GM18870 (cell line): ENCODE measurements around the gene PARP8.

Experiments
- ATAC-seq: cut with Tn5 transposase; IDR thresholded peaks from one replicate; pipeline ENCODE4 v1.9.1; 2021; ENCODE audit warnings: moderate library complexity; ENCODE audit not compliant: unreplicated experiment

PARP8 gene

DNA sequence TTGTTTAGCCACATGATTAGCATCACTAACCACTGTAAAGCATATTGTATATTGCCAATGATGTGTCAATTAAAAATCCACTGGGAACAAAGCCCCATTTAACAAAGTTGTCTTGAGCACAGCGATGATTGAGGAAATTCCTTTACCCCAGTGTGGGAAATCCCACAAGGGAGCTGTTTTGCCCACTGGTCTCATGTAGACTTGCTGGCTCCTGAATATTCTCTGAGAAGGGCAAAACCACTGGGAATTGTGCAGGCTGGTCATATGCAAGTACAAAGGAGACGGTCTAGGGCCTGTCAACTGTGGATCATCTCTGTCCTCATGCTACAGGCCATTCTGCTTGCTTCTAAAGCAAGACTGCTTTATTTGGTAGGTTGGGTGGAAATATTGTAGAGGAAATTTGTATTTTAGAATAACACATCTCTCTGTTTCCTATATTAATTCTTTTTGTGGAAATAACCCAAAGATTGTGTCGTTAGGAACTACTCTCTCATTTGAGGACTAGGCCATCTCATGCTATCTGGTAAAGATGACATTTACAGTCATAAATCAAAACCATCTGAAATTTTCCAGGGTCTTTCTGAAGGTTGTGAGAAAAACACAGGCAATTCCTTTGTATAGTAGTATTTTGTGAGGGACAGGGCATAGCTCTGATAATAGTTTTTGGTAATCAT lies 60.2 kb downstream of the PARP8 start:
- ATAC-seq = peak; percentile 28

DNA sequence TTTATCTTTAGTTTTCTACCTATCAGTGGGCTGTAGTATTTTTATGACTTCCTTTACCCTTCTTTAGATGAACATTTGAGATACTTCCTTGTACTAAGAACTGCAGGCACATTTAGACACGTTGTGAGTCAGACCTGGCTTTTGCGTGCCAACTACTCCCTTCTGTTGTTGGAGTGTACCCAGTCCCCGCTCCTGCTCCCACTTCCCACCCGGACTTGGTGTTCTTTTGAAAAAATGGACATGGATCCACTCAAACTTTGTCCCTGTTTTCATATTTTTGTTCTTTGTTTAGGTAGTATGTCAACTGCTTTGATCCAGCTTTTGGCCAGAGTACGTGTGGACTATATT lies 60.7 kb downstream of the PARP8 start:
- peak; percentile 63 for ATAC-seq

DNA sequence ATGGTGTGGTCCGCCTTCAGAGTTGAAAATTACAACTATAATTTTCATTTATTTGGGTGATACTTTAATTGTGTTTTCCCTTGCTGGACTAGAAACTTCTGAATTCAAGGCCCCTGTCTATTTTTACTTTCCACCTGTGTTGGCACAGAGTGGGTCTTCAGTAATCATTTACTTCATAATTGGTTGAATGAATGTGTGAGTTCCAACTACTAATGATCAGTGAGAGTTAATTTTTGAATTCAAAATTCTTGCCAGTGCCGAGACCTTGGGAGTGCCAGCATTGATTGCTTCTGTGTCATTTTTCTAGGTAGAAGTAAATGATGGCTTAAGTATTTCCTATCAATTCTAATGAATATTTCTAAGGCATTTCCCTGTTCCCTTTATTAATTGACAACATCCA lies 61.4 kb downstream of the PARP8 start:
- ATAC-seq = no peak

DNA sequence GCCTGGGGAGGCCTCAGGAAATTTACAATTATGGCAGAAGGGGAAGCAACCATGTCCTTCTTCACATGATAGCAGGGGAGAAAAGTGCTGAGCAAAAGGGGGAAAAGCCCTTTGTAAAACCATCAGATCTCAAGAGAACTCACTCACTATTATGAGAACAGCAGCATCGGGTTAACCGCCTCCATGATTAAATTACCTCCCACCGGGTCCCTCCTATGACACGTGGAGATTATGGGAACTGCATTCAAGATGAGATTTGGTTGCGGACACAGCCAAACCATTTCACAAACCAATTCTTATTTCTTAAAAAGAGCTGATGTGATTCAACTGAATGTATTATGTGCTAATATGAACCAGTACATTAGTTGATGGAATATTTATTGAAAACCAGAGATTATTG lies 63.9 kb downstream of the PARP8 start:
- no peak for ATAC-seq

DNA sequence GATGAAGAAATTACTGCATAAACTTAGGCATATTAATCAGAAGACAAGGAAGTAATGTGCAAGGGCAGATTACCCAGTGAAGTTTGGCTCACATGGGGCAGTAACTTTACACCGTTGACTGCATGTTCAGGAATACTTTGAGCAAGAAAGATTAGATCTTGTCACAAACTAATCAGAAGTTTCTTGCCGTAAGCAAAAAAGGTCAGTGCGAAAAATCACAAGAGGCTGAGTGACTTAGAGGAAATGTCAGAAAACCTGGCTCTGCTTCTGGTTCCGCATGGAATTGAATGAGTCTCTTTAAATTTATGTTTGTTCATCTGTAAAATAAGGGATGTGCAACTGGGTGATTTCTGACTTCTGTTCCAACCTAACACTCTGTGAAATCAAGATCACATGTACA lies 64.4 kb downstream of the PARP8 start:
- no peak for ATAC-seq

DNA sequence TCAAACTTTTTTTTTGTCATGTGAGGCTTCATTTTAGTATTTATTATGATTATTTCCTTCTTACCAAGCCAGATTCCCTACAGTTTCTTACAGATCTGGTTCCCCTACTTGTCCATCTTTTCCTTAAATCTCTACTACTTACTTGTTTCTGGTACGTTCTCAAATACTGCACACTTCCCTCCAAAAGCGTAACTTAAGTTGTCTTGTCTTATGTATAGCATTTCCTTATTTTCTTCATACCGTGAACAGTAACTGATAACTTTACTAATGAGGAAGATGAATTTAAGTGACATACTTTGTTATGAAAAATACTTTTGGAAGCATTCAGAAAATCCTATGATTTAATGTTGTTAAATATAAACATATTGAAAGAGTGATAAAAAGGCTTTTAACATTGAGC lies 67.3 kb downstream of the PARP8 start:
- ATAC-seq = no peak

DNA sequence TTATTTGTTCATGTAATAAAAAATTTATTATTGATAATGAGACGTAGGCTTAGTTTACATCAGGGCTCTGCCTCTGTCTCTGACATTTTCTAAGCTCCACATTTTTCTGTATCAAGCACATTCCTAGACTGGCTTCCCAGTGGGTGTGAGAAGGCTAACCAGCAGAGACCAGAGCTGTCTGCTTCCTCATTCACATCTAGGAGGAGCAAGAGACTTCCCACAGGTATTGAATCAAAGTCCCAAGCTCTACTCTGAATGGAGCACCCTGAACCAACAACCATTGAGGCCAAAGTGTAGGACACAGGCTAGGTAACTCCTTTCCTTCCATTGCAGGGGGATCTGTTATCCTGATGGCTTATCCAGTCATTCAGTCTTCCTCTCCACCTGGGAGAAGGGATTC lies 72.4 kb downstream of the PARP8 start:
- ATAC-seq = no peak

DNA sequence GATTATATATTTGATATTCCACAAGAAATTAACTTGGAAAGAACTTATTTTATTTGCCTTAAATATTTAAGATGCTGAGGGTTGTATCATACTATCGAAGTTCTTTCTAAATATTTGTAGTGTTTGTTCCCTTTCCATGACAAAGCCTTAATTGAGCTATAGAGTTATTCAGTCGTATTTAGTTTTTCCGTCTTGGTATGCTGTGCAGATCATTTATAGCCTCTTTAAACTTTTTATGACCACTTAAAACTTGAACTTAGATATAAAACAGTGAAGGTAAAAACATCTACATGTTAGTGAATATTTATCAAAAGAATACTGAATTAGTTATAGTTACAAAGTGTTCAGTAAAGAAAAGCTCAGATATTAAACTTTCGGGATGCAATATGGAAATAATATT lies 74.4 kb downstream of the PARP8 start:
- ATAC-seq = no peak

DNA sequence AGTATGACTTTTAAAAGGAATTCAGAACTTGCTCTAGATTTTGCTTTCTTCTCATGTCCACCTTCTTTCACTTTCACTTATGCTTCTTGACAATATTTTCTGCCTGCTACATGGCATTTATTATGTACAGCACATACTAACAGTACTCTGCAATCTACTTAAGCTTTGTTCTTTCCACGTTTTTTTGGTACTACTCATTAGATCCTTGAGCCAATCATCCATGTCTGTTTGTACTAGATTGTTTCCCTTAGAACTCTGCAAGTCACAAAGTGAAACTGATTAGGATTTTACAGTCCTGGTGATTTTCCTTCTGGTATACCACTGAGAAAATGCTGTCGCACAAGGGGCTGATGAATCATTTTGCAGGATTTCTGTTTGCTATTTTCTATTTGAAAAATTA lies 78.3 kb downstream of the PARP8 start:
- ATAC-seq = peak; percentile 71

DNA sequence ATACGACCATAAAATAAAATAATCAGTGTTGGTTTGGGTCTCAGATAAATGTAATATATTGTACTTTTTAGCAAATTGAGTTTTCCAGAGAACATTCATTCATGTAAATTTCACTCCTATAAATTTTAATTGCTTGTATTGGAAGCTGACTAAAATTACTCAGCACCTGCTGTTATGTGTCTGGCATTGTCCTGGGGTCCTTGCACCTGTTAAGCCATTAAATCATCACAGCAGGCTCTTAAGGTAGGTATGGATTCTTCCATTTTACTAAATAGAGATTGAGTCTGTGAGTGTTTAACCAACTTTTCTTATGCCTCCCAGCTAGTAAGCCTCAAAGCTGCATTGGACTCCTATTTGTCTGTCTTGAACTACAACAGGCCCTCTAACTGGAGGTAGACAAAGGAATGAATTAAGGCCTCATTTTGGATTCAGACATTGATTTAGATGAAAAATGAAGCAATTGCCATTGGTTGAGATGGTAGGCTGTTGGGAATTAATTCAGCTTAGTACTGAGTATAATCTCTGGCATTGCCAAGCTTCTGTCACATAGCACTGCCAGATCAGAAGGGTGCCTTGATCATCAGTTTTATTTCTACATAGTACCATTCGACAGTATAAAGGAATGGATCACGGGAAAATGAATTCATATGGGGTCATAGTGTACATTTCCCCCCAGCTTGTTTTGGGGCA lies 78.9 kb downstream of the PARP8 start:
- ATAC-seq = no peak

DNA sequence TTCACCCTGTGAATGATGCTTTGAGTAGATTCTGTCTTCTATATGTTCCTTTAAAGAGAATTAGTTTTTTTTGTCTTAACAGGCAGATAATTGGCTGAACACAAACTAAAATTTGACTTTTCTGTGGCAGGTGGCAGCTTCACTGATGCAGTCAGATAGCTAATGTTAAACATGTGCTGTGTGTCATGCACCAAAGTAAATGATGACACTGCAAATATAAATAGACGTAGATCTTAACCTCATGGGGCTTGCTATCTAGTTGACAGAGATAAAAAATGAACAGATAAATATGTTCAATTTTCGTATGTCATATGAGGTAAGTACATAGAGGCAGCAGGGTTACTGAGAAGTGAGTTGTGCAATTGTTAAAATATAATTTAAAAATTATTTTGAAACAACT lies 82.7 kb downstream of the PARP8 start:
- no peak for ATAC-seq

DNA sequence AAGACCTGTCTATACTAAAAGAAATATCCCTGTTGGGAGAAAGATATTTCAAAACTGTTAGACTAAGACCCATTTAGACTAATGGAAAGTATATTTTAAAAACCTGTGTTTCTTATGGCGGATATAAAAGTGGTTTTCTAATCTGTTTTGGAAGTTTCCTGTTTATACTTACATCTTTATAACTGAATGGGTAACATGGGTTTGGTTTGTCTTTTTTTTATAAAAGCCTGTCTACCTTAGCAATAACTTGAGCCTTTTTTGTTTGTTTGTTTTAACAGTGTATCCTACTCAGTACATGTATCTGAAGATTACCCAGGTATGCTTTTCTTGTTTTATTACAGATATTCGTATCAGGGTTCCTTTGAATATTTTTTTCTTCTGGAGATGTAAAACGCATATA lies 83.4 kb downstream of the PARP8 start:
- ATAC-seq = no peak

DNA sequence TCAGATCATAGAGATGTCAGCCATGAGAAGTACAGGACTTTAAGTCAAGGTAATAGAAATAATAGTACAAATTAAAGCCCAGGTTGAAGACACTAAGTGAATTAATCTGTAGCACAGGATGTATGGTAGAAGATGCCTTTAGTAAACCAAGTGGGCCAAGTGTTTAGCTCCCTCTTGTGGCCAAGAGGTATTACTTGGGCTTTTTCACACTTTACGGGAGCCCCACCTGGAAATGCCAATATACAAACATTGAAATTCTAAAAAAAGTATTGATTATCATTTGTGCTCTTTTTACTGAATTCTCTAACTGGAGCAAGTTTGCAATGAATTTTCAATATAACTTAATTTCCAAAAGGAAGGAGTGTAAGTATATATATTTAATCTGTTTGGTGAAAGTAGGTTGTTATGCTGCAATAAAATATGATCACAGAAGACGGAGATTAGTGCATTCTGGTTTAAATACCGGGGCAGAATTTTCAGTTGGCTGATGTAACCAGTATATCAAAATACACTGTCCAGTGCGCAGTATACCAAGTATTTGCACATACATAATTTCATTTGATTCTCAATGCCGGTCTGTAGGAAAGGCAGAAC lies 84.7 kb downstream of the PARP8 start:
- peak; percentile 95 for ATAC-seq

DNA sequence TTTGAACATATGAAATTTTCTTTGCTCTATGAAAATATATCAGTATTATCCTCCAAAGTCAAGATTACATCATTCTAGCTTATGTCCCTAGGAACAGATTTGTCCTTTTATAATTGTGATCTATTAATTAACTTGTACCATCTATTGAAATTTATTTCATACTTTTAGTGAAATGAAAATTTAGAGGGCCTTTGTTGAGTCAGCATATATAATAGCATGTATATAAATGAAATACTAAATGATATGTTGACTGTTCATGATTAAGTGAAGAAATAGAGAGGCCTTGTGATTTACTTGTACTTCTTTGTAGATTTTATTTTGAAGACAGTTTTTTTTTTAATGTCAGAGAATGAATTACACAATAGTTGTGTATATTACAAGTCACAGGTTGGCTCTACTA lies 86.4 kb downstream of the PARP8 start:
- ATAC-seq = no peak

DNA sequence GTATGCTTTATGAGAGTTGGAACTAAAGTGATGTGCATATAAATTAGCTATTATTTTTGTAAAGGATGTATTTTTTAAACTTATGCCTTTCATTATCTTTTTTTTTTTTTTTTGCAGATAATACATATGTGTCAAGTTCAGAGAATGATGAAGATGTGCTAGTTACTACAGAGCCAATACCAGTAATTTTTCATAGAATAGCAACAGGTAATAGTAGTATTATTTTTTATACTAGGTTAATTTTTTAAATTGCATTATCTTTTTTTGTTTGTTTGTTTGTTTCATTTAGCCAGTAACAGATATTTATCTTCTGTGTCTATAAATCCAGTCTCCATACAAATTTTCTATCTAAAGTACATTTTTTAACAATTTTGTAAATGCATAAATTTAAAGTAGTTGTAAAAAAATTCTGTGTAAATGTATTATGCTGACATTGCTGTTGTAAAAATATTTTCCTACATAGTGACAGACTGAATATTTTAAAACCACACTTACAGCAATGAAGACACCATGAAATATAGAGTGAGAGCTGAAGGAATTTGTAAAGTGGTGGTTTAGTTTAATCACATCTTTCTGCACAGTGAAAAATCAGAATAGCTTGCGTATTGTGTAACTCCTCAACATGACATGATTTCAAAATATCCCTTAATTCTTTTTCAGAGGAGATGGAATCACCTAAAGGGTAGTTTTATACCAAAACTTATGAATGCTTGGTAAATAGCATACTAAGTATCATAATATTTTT lies 93.3 kb downstream of the PARP8 start:
- no peak for ATAC-seq

DNA sequence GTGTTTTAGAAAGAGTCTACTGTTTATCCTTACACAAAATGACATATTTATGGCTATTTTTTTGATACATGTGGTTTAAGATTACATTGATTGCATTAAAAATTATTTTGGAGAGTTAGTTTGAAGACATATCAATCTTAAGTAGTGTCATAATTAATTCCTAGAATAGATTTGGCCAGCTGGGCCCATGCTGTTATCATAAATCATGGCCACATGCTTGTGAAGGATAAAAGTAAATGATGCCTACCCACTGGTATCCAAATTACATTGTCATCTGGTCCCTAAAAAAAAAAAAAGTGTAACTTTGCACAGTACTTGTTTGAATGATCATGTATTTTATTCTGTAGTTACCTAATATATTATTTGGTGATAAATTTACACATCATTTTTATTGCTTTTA lies 96.9 kb downstream of the PARP8 start:
- ATAC-seq = no peak

DNA sequence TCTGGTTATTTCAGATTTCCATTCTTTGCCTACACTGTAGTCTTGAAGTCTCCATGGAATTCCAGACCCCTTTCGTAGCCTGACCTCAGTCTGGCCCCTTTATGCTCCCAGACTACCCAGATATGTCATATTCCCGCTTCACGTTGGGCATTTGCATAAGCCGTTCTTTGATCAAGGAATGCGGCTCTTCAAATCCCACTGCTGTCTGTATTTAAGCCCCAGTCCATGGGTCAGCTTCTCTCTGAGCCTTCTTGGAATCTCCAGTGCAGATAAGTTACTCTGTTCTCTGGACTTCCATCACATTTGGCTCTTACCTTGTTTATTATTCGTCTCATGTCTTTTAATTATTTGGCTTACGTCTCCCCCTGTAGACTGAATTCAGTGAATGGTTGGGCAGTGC lies 97.4 kb downstream of the PARP8 start:
- ATAC-seq = no peak

DNA sequence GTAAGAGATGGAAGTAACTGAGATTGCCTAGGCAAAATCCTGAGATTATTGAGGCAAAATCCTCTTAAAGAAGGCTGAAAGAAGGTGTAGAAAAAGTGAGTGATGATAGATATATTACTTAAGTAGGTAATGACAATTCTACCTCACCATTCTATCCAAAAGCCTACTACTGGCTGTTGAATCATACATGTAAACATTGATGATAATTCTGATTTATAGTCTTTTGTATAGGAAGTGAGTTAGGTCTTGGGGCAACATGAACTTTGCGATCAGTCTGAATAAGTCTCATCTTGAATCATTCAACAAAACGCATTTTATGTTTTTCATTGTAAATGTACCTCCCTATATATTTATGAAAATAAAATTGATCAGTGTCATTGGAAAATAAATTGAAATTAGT lies 99.6 kb downstream of the PARP8 start:
- ATAC-seq = no peak

DNA sequence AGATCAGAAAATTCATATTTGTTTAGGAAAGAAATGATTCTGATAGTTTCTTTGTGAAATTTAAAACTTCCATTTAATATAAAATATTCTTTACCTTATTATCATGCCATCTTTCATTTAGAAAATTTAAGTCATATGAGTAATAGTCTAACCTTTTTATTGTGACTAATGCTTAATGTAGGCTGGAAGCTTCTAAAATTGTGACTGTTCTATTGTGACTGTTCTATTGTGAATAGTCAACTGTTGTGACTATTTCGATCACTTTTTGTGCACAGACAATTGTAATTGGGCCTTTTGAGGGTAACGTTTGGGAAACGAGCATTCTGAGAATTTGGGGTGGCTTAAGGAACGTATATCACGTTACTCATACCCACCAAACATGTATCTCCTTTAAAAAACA lies 100.0 kb downstream of the PARP8 start:
- no peak for ATAC-seq

DNA sequence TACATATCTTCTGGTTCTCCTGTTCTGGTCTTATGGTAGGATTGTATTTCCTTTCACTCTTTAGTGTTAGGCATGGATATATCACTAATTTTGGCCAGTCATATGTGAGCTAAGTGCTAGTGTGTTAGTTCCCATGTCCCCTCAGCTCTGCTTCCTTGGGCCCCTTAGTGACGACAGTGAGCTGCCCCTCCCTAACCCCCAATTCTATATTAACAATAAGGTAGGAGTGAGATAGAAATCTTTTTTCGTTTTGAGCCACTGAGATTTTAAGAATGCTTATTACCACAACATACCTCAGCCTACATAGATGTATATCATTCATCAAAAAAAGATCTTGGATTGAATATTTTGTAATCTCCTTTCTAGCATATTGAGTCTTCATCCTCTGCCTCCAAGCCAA lies 100.5 kb downstream of the PARP8 start:
- no peak for ATAC-seq

DNA sequence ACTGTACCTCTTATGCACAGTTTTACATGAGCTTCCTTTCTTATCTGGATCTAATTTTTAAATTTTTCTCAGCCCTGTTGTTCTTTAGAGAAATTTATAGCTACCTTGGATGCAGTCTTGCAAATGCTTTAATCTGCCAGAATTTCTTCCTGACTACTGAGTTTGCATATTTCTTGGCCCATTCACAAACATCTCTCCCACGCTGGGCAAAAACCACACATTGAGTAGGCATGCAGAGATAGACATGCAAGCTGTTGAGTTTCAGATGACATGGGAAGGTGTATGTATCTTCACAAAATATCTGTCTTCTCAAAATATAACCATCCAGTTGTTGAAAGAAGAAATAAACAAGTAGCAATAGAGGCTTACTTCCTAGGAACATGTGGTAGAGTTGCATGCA lies 101.2 kb downstream of the PARP8 start:
- no peak for ATAC-seq

DNA sequence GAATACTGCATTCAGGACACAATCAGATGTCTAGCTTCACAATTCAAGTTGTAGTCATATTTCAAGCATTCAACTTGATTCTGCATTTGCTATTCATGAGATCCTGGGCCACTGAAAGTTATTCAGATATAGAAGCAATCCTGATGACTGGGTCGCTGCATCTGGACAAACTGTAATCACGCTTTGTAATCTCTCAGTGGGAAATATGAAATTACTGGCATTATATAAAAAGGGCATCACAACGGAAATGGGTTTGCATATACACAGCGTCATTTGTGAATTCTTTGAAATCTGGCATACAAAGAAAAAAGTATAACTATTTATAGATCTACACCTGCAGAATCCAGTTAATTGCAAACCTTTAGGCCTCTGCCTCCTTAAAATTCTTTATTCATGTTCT lies 102.2 kb downstream of the PARP8 start:
- ATAC-seq = no peak
